HepG2 (cell line): ENCODE measurements around the gene SDC3.

Experiments used
- ARID3A ChIP-seq: IDR thresholded peaks from 2 replicates; pipeline ENCODE4 v1.6.1; 2012; ENCODE audit warnings: low read depth, low read length, improper control_type of control experiment
- CTCF ChIP-seq: sonication (generic); formaldehyde crosslinking; IDR thresholded peaks from 2 replicates; pipeline ENCODE4 v1.5.0; 2020; ENCODE audit warnings: mild to moderate bottlenecking, missing genetic modification reagents, moderate library complexity
- EZH2 ChIP-seq: conservative IDR thresholded peaks from 2 replicates; pipeline ENCODE4 v1.6.1; 2012; ENCODE audit warnings: mild to moderate bottlenecking, low read depth, low read length, moderate library complexity
- FOXM1 ChIP-seq: sonication (generic); formaldehyde crosslinking; IDR thresholded peaks from 2 replicates; pipeline ENCODE4 v1.5.0; 2020; ENCODE audit warnings: missing genetic modification reagents
- MEF2D ChIP-seq: sonication (generic); formaldehyde crosslinking; IDR thresholded peaks from 2 replicates; pipeline ENCODE4 v1.5.1; 2020; ENCODE audit warnings: mild to moderate bottlenecking, missing genetic modification reagents
- MTA3 ChIP-seq: sonication (generic); formaldehyde crosslinking; IDR thresholded peaks from 2 replicates; pipeline ENCODE4 v1.4.0; 2020; ENCODE audit warnings: missing genetic modification reagents
- SRSF1 ChIP-seq: fragments of 200-400 bp; formaldehyde crosslinking; optimal IDR thresholded peaks from 2 replicates; pipeline ENCODE3; 2017; ENCODE audit warnings: mild to moderate bottlenecking, low read depth, low read length, moderate library complexity
- TBL1XR1 ChIP-seq: fragments of 150-350 bp; IDR thresholded peaks from 2 replicates; pipeline ENCODE4 v1.6.1; 2014; ENCODE audit warnings: borderline replicate concordance, low read length; ENCODE audit not compliant: partially characterized antibody
- ZNF75D ChIP-seq: sonication (generic); formaldehyde crosslinking; IDR thresholded peaks from 2 replicates; pipeline ENCODE4 v1.8.1; 2023; ENCODE audit warnings: missing genetic modification reagents, mild to moderate bottlenecking, borderline replicate concordance
- TF ChIP-seq, protein P1 (sequence below): sonication (generic); formaldehyde crosslinking; IDR thresholded peaks from 2 replicates; pipeline ENCODE4 v1.8.1; 2022; ENCODE audit warnings: mild to moderate bottlenecking, missing genetic modification reagents
- TF ChIP-seq, protein P2 (sequence below), 2 experiments: IDR thresholded peaks; 2 replicates each; pipeline ENCODE4 v1.6.1; 2011 to 2012; ENCODE audit warnings: low read length in 2 of 2, borderline replicate concordance in 1 of 2, low read depth in 1 of 2, mild to moderate bottlenecking in 1 of 2, moderate library complexity in 1 of 2

- TF ChIP-seq, protein P1, sequence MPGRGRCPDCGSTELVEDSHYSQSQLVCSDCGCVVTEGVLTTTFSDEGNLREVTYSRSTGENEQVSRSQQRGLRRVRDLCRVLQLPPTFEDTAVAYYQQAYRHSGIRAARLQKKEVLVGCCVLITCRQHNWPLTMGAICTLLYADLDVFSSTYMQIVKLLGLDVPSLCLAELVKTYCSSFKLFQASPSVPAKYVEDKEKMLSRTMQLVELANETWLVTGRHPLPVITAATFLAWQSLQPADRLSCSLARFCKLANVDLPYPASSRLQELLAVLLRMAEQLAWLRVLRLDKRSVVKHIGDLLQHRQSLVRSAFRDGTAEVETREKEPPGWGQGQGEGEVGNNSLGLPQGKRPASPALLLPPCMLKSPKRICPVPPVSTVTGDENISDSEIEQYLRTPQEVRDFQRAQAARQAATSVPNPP, result no peak
- no peak for TF ChIP-seq ZNF75D
- TF ChIP-seq SRSF1, result no peak
- no peak for TF ChIP-seq FOXM1 (CRISPR knock-in tag)
- no peak for TF ChIP-seq ARID3A
- TF ChIP-seq, protein P2, sequence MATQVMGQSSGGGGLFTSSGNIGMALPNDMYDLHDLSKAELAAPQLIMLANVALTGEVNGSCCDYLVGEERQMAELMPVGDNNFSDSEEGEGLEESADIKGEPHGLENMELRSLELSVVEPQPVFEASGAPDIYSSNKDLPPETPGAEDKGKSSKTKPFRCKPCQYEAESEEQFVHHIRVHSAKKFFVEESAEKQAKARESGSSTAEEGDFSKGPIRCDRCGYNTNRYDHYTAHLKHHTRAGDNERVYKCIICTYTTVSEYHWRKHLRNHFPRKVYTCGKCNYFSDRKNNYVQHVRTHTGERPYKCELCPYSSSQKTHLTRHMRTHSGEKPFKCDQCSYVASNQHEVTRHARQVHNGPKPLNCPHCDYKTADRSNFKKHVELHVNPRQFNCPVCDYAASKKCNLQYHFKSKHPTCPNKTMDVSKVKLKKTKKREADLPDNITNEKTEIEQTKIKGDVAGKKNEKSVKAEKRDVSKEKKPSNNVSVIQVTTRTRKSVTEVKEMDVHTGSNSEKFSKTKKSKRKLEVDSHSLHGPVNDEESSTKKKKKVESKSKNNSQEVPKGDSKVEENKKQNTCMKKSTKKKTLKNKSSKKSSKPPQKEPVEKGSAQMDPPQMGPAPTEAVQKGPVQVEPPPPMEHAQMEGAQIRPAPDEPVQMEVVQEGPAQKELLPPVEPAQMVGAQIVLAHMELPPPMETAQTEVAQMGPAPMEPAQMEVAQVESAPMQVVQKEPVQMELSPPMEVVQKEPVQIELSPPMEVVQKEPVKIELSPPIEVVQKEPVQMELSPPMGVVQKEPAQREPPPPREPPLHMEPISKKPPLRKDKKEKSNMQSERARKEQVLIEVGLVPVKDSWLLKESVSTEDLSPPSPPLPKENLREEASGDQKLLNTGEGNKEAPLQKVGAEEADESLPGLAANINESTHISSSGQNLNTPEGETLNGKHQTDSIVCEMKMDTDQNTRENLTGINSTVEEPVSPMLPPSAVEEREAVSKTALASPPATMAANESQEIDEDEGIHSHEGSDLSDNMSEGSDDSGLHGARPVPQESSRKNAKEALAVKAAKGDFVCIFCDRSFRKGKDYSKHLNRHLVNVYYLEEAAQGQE (IDR thresholded peaks at IDR 0.05; ENCODE audit: borderline replicate concordance in 1 of 2, low read depth in 1 of 2, low read length in 2 of 2), result no peak
- TF ChIP-seq MTA3 (CRISPR knock-in tag), result no peak
- no peak for TF ChIP-seq EZH2
- no peak for TF ChIP-seq CTCF (CRISPR knock-in tag)
- no peak for TF ChIP-seq TBL1XR1
- TF ChIP-seq MEF2D (CRISPR knock-in tag), result no peak
These were observed 44.5 kb downstream of the SDC3 start for GRCh38 chr1:30863858-30864604.
